GM10248 (cell line): Measurements from ENCODE around the gene MORN1.

Experiments used
- CTCF ChIA-PET: fragments of 300-600 bp; sonication (Branson Sonifier 250); formaldehyde crosslinking; extraction: SDS; loops from one replicate; lab custom pipeline; 2021; ENCODE audit warnings: antibody characterized with exemption; lab: Yijun Ruan, JAX
- POLR2A ChIA-PET: fragments of 350-650 bp; sonication (Branson Sonifier 250); formaldehyde crosslinking; extraction: SDS; loops from one replicate; lab custom pipeline; 2020; ENCODE audit warnings: antibody characterized with exemption; lab: Yijun Ruan, JAX
- DNase-seq: peaks from one replicate; pipeline ENCODE4 v3.0.0; 2012; ENCODE audit errors: extremely low spot score
- CTCF ChIP-seq: IDR thresholded peaks from 2 replicates; pipeline ENCODE4 v1.5.1; 2012; ENCODE audit warnings: mild to moderate bottlenecking, low read depth; ENCODE audit errors: extremely low read depth, missing control alignments, control extremely low read depth

The MORN1 gene

GRCh38 chr1:2360588-2361364 is 30.6 kb downstream of the MORN1 start:
- DNase-seq = no peak
- TF ChIP-seq CTCF = no peak
- ChIA-PET CTCF (interaction anchor here (1.4 to 2.2 kb wide), 2 partner anchors 21 to 166 kb away, joined by 4 to 6 read pairs; no protein-coding TSS in a partner anchor), POLR2A (no interaction called here)

- TF ChIP-seq CTCF = no peak
- ChIA-PET POLR2A (no interaction called here), CTCF (no interaction called here)
- no peak for DNase-seq
These were observed 32.4 kb downstream of the MORN1 start for GRCh38 chr1:2358651-2359640.

DNA sequence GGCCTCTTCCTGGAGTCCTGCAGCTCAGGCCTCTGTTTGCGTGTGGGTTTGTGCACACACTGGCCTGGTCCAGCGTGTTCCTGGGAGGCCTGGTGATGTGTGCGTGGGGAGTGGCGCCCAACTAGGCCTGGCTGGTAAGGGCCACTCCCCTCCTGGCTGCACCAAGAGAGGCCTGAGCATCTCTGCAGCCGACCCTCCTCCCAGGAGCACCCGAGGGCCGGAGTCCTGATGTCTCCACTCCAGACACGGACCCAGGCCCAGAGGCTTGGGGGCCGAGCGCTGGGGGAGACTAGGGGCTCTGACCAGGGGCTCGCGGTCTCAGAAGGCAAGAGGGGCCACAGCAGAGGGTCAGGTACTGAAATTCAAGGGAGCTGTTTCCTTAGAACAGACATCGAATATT is 33.3 kb downstream of the MORN1 start:
- no peak for DNase-seq
- ChIA-PET POLR2A (no interaction called here), CTCF (interaction anchor here (1.6 kb wide), 1 partner anchor 24 kb away, joined by 5 read pairs; no protein-coding TSS in a partner anchor)
- no peak for TF ChIP-seq CTCF

DNA sequence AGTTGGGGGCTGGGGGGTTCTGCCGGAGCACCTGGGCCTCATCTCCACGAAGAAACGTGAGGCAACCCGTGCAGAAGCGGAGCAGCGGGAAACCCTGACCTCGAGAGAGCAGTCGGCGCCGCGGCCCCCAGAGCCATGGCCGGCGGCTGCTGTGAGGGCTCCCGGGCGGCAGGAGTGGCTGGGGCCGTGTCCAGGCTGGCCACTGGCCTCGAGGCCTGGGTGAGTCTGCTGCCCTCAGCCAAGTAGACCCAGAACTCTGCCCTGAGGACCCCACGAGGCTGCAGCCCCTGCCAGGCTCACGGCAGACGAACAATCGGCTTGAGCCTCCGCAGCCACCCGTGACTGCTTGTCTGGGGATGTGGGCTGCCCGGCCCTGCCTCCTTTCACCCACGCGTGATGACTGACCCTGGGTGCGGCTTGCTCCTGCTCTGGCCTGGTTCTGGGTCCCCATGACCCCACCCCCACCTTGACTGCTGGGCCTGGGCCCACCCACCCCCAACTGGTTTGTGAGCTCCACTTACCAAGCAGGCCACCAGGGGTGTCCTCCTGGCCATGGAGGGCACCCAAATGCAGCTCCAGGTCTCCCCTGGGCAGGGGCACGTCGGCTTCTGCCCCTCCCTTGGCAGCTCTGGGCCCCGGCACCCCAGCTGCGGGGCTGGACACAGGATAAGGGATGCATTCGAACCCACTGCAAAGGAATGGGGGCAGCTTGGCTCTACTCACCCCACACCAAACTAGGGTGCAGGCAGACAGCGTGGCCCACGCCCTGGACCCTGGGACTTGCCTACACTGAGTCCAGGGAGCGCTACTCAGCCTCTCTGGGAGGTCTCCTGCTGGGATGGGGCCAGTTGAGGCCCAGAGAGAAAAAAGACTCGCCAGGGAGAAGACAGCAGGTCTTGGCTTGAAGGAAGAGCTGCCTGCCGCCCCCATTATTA is 34.2 kb downstream of the MORN1 start:
- CTCF ChIA-PET = interaction anchor here (1.6 kb wide), 1 partner anchor 25 kb away, joined by 5 read pairs; no protein-coding TSS in a partner anchor
- POLR2A ChIA-PET = no interaction called here
- TF ChIP-seq CTCF = no peak
- no peak for DNase-seq

GRCh38 chr1:2356401-2356800 is 35.0 kb downstream of the MORN1 start:
- ChIA-PET CTCF (no interaction called here), POLR2A (no interaction called here)
- no peak for DNase-seq
- TF ChIP-seq CTCF = no peak
